ENCODE measurements around the gene RCL1. TPM values are rescaled to one million over a fixed set of nuclear protein-coding genes. Genes with fewer than 3 reads are reported as not detected.

Gene RCL1
- polyA plus RNA-seq, 2 of the 4 experiments (the other 2 are of a cell fraction), result 25.5 to 27.5 TPM

DNA sequence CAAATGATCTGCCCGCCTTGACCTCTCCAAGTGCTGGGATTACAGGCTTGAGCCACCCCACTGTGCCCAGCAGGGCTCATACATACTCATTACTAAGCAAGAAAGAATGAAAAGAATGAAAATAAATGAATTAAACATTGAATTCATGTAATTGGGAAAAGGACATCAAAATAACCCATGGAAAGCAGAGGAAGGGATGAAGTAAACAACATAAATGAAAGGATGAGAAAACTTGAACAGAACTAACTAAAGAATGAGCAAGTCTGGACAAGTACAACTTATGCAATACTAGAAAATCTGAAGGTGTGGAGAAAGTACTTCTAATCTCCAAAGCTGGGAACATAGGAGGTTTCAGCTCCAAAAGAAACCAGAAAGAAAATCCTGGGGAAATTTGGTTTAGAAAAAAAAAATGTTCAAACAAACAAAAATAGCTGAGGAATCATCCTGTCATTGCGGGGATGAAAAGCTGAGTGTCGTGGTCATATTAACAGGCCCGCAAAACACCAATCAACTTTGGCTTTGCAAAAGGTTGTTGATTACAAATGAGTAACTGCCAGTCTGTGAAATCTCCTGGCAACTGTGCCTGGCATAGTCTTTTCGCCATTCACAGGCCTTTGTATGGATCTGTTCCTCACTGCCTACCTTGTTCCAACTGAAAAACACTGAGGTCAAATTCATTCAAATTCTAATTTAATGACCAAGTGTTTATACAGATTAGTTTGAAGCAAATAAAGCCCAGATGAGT is 49.4 kb upstream of the RCL1 start:
- Histone ChIP-seq H3K4me2 (0 out of 3 replicates have a peak overlapping the region, but pooled peaks have one; percentile 10), H3K9me3 (no peaks in the 10 kb centered on the region), H3K27ac (peak overlapping the region in 1 of 2 experiments; percentile 33; a peak in 1 of 6 replicates), H3K4me1 (peaks cover 21% of the 10 kb centered on the region), H3K4me3 (no peak overlapping the region)
- WGBS (ENCODE audit: missing lambda C conversion rate), result 73% methylated on average over 5 of the region's 5 CpGs
- DNase-seq (ENCODE audit: low read depth in 1 of 2, low spot score in 1 of 2), result no peak
- ATAC-seq, result no peak
- POLR2A ChIA-PET, result interaction anchor here (0.7 kb wide), 1 partner anchor 84 kb away, joined by 3 read pairs; no protein-coding TSS in a partner anchor
- no peak for FAIRE-seq
- TF ChIP-seq CBX2 (IDR thresholded peaks at IDR 0.05; ENCODE audit: borderline replicate concordance, low read depth), result no peak
- TF ChIP-seq CEBPB (IDR thresholded peaks at IDR 0.05), result no peak
- no peak for TF ChIP-seq ZC3H11A (IDR thresholded peaks at IDR 0.05)
- no peak for TF ChIP-seq CHD2 (IDR thresholded peaks at IDR 0.05; ENCODE audit: low read length, partially characterized antibody)
- CTCF ChIA-PET, result interaction anchor here (1.2 to 8.0 kb wide), 5 partner anchors 8 to 443 kb away, joined by 3 to 69 read pairs (median 17); no protein-coding TSS in a partner anchor

DNA sequence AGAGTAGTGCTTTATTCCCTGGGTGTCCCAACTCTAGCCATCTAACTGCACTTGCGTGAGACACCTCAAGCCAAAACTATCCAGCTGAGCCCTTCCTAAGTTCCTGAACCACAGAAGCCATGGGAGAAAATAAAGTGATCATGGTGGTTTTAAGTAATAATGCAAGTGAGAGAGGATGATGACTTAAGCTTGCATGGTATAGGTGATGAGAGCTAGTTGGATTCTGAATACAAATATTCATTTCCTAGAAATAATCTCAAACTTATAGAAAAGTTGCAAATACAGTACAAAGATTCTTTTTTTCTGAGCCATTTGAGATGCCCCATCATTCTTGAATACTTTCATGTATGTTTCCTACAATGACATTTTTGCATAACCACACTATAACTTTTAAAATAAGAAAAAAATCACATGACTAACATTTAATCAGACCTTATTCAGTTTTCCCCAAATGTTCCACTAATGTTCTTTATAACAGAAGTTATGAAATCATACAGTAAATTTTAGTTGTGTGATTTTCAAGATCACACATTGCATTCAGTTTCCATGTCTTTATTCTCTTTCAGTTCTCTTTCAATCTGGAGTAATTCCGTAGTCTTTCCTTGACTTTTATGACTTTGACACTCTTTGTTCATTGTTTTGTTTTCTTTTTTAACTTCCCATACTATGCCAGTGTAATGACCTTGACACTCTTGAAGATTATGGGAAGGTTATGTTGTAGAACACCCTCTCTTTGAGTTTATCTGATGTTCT is 46.3 kb upstream of the RCL1 start:
- Histone ChIP-seq H3K4me3 (no peak overlapping the region), H3K27ac (no peak overlapping the region), H3K9me3 (no peaks in the 10 kb centered on the region), H3K4me1 (peaks cover 11% of the 10 kb centered on the region; the same call in 2 of the 3 replicates), H3K4me2 (no peak overlapping the region)
- WGBS (ENCODE audit: missing lambda C conversion rate), result 82% methylated on average over 2 of the region's 2 CpGs
- FAIRE-seq, result no peak
- CTCF ChIA-PET, result interaction anchor here (1.3 to 8.0 kb wide), 5 partner anchors 14 to 854 kb away, joined by 3 to 69 read pairs (median 4); no protein-coding TSS in a partner anchor
- DNase-seq (ENCODE audit: low read depth in 1 of 2, low spot score in 1 of 2), result no peak
- POLR2A ChIA-PET, result no interaction called here
- no peak for TF ChIP-seq CEBPB (IDR thresholded peaks at IDR 0.05)
- no peak for TF ChIP-seq TP53 (CRISPR knock-in tag; IDR thresholded peaks at IDR 0.05)
- TF ChIP-seq, protein P1, sequence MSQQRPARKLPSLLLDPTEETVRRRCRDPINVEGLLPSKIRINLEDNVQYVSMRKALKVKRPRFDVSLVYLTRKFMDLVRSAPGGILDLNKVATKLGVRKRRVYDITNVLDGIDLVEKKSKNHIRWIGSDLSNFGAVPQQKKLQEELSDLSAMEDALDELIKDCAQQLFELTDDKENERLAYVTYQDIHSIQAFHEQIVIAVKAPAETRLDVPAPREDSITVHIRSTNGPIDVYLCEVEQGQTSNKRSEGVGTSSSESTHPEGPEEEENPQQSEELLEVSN (IDR thresholded peaks at IDR 0.05; ENCODE audit: borderline replicate concordance, low read depth), result no peak
- TF ChIP-seq RNF2 (IDR thresholded peaks at IDR 0.05; ENCODE audit: borderline replicate concordance, low read depth), result no peak
- no peak for TF ChIP-seq HEYL (CRISPR knock-in tag; IDR thresholded peaks at IDR 0.05)
- no peak for TF ChIP-seq MAFK (IDR thresholded peaks at IDR 0.05; ENCODE audit: partially characterized antibody)
- TF ChIP-seq, protein P2, sequence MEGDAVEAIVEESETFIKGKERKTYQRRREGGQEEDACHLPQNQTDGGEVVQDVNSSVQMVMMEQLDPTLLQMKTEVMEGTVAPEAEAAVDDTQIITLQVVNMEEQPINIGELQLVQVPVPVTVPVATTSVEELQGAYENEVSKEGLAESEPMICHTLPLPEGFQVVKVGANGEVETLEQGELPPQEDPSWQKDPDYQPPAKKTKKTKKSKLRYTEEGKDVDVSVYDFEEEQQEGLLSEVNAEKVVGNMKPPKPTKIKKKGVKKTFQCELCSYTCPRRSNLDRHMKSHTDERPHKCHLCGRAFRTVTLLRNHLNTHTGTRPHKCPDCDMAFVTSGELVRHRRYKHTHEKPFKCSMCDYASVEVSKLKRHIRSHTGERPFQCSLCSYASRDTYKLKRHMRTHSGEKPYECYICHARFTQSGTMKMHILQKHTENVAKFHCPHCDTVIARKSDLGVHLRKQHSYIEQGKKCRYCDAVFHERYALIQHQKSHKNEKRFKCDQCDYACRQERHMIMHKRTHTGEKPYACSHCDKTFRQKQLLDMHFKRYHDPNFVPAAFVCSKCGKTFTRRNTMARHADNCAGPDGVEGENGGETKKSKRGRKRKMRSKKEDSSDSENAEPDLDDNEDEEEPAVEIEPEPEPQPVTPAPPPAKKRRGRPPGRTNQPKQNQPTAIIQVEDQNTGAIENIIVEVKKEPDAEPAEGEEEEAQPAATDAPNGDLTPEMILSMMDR (IDR thresholded peaks at IDR 0.05), result no peak
- no peak for TF ChIP-seq SREBF2 (IDR thresholded peaks at IDR 0.05)
- no peak for TF ChIP-seq HOXB13 (CRISPR knock-in tag; IDR thresholded peaks at IDR 0.05; ENCODE audit: low read depth)
- TF ChIP-seq, protein P3, sequence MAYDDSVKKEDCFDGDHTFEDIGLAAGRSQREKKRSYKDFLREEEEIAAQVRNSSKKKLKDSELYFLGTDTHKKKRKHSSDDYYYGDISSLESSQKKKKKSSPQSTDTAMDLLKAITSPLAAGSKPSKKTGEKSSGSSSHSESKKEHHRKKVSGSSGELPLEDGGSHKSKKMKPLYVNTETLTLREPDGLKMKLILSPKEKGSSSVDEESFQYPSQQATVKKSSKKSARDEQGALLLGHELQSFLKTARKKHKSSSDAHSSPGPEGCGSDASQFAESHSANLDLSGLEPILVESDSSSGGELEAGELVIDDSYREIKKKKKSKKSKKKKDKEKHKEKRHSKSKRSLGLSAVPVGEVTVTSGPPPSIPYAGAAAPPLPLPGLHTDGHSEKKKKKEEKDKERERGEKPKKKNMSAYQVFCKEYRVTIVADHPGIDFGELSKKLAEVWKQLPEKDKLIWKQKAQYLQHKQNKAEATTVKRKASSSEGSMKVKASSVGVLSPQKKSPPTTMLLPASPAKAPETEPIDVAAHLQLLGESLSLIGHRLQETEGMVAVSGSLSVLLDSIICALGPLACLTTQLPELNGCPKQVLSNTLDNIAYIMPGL (CRISPR knock-in tag; IDR thresholded peaks at IDR 0.05; ENCODE audit: borderline replicate concordance), result no peak
- no peak for TF ChIP-seq EHF (CRISPR knock-in tag; IDR thresholded peaks at IDR 0.05)
- TF ChIP-seq ZNF302 (CRISPR knock-in tag; IDR thresholded peaks at IDR 0.05), result no peak
- TF ChIP-seq ZFP36 (IDR thresholded peaks at IDR 0.05; ENCODE audit: borderline replicate concordance, partially characterized antibody), result no peak
- TF ChIP-seq HOXB5 (CRISPR knock-in tag; IDR thresholded peaks at IDR 0.05), result no peak
- TF ChIP-seq JUNB (IDR thresholded peaks at IDR 0.05), result no peak
- ATAC-seq, result no peak
